DND-41 (cell line): ENCODE data around the gene FBXO15.

Experiments used
- ATAC-seq: fragments of 200-7000 bp; cut with Tn5 transposase; 3 replicates; pipeline ENCODE4 v1.9.1; 2021; ENCODE audit warnings: low read depth; ENCODE audit not compliant: insufficient read depth
- DNase-seq: peaks from one replicate; pipeline ENCODE4 v3.0.0-alpha.2; 2020
- H2AFZ ChIP-seq: 2 replicates; pipeline ENCODE4 v1.6.0; 2012; ENCODE audit warnings: low read depth, low read length
- H3K27ac ChIP-seq: 2 replicates; pipeline ENCODE4 v1.5.1; 2012; ENCODE audit warnings: low read length, inconsistent platforms
- H3K27me3 ChIP-seq: fragments of 200-600 bp; sonication (generic); 2 replicates; pipeline ENCODE4 v1.6.0; 2012; ENCODE audit warnings: low read length, mild to moderate bottlenecking, inconsistent platforms; ENCODE audit not compliant: insufficient read depth, poor library complexity
- H3K36me3 ChIP-seq: 2 replicates; pipeline ENCODE4 v1.5.1; 2012; ENCODE audit warnings: low read length, inconsistent platforms; ENCODE audit not compliant: insufficient read depth
- H3K4me1 ChIP-seq: 2 replicates; pipeline ENCODE4 v1.5.1; 2012; ENCODE audit warnings: mild to moderate bottlenecking, low read length; ENCODE audit not compliant: insufficient read depth
- H3K4me2 ChIP-seq: 2 replicates; pipeline ENCODE4 v1.6.0; 2012; ENCODE audit warnings: mild to moderate bottlenecking, moderate library complexity, low read length, inconsistent platforms; ENCODE audit not compliant: insufficient read depth
- H3K4me3 ChIP-seq, 2 experiments: fragments of 200-600 bp in 1 of 2; shearing (Covaris generic) in 1 of 2; 2 replicates each; pipeline ENCODE4 v1.5.1; 2012 to 2016; ENCODE audit warnings: inconsistent platforms in 2 of 2, low read length in 2 of 2, mild to moderate bottlenecking in 2 of 2, low read depth in 1 of 2, moderate library complexity in 1 of 2
- H3K79me2 ChIP-seq: 2 replicates; pipeline ENCODE4 v1.6.0; 2012; ENCODE audit warnings: low read length, inconsistent platforms; ENCODE audit not compliant: insufficient read depth
- H3K9ac ChIP-seq: 2 replicates; pipeline ENCODE4 v1.6.0; 2012; ENCODE audit warnings: low read depth, mild to moderate bottlenecking, inconsistent platforms, low read length, moderate library complexity
- H3K9me3 ChIP-seq: 2 replicates; pipeline ENCODE4 v1.5.1; 2012; ENCODE audit warnings: low read length, moderate library complexity, mild to moderate bottlenecking, inconsistent platforms; ENCODE audit not compliant: insufficient read depth, severe bottlenecking
- H4K20me1 ChIP-seq: 2 replicates; pipeline ENCODE4 v1.6.0; 2012; ENCODE audit warnings: low read length; ENCODE audit not compliant: insufficient read depth
- EZH2 ChIP-seq: IDR thresholded peaks from 3 replicates; pipeline ENCODE4 v1.6.1; 2012; ENCODE audit warnings: borderline replicate concordance, low read depth, mild to moderate bottlenecking, moderate library complexity, low read length, inconsistent platforms; ENCODE audit not compliant: severe bottlenecking
- TF ChIP-seq, protein P1 (sequence below): IDR thresholded peaks from 2 replicates; pipeline ENCODE4 v1.5.1; 2012; ENCODE audit warnings: borderline replicate concordance, low read length, moderate library complexity, mild to moderate bottlenecking; ENCODE audit not compliant: poor library complexity, severe bottlenecking; ENCODE audit errors: extremely low read depth

Gene FBXO15

DNA sequence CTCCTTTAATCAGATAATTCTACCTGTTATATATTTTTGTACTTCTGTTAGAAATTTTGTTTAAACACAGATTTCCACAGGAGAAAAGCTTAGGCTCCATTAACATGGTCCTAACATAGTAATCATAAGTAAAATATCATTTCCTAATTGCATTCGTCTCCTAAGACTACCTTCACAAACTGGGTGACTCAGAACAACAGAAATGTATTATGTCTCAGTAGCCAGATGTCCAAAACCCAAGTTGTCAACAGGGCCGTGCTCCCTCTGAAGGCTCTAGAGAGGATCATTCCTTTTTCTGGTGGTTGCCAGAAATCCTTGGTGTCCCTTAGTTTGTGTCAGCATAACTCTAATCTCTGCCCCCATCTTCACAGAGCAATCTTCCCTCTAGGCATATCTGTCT is 5.4 kb downstream of the FBXO15 start:
- H3K9ac ChIP-seq = no peak overlapping the region
- H3K79me2 ChIP-seq = no peaks in the 10 kb centered on the region
- ATAC-seq (no peak), DNase-seq (no peak)
- H3K27me3 ChIP-seq = peaks cover 4% of the 10 kb centered on the region
- no peak overlapping the region for H2AFZ ChIP-seq
- H3K27ac ChIP-seq = no peak overlapping the region
- peaks cover 6% of the 10 kb centered on the region for H3K4me1 ChIP-seq
- no peak overlapping the region for H3K4me3 ChIP-seq
- no peaks in the 10 kb centered on the region for H3K36me3 ChIP-seq
- H3K9me3 ChIP-seq = no peaks in the 10 kb centered on the region
- TF ChIP-seq, protein P1, sequence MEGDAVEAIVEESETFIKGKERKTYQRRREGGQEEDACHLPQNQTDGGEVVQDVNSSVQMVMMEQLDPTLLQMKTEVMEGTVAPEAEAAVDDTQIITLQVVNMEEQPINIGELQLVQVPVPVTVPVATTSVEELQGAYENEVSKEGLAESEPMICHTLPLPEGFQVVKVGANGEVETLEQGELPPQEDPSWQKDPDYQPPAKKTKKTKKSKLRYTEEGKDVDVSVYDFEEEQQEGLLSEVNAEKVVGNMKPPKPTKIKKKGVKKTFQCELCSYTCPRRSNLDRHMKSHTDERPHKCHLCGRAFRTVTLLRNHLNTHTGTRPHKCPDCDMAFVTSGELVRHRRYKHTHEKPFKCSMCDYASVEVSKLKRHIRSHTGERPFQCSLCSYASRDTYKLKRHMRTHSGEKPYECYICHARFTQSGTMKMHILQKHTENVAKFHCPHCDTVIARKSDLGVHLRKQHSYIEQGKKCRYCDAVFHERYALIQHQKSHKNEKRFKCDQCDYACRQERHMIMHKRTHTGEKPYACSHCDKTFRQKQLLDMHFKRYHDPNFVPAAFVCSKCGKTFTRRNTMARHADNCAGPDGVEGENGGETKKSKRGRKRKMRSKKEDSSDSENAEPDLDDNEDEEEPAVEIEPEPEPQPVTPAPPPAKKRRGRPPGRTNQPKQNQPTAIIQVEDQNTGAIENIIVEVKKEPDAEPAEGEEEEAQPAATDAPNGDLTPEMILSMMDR = no peak
- TF ChIP-seq EZH2 = no peak
- no peak overlapping the region for H3K4me2 ChIP-seq
- no peaks in the 10 kb centered on the region for H4K20me1 ChIP-seq

DNA sequence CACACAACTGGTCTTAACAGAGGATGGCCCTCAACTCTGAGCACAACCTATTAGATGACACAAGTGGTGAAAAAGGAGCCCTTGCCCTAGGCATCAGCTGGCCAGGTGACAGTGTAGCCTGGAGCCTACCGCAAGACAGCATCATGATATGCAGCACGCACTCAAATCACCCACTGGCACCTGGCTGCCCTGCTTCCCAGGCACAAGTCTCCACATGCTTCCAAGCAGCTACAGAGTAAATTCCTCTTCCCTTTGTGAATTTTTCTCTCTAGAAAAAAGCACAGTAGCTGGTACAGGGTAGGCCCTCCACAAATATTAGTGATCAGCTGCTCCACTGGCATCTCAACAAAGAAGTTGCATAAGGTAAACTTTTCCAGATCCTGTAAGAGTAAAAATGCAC is 6.0 kb downstream of the FBXO15 start:
- no peak for DNase-seq
- Histone ChIP-seq H4K20me1 (no peaks in the 10 kb centered on the region), H3K27ac (no peak overlapping the region), H3K9ac (no peak overlapping the region), H3K4me3 (no peak overlapping the region), H2AFZ (no peak overlapping the region), H3K4me2 (no peak overlapping the region), H3K4me1 (0 out of 2 replicates have a peak, but pooled peaks cover under 1% of the 10 kb centered on the region), H3K27me3 (peaks cover 4% of the 10 kb centered on the region), H3K36me3 (no peaks in the 10 kb centered on the region), H3K9me3 (no peaks in the 10 kb centered on the region), H3K79me2 (no peaks in the 10 kb centered on the region)
- TF ChIP-seq EZH2 = no peak
- TF ChIP-seq, protein P1 = no peak
- ATAC-seq = no peak

DNA sequence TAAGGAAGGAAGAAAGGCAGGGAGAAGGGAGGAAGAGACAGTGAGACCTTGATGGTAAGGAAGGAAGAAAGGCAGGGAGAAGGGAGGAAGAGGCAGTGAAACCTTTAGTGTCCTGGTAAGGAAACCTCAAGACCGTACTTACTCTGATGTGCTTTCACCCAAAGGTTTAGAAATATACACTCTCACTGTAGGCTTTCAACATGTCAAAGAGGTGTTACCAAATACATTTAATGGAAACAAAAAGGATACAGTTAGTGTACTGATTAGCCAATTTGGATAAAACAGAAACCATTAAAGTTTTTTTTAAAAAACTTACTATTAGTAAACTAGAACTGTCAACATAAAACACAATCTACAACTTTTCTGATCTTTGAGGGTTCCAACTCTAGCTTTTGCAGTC is 7.1 kb downstream of the FBXO15 start:
- Histone ChIP-seq H4K20me1 (no peaks in the 10 kb centered on the region), H3K27ac (no peak overlapping the region), H2AFZ (no peak overlapping the region), H3K4me1 (no peaks in the 10 kb centered on the region), H3K79me2 (no peaks in the 10 kb centered on the region), H3K9me3 (no peaks in the 10 kb centered on the region), H3K9ac (no peak overlapping the region), H3K36me3 (no peaks in the 10 kb centered on the region), H3K27me3 (peaks cover 4% of the 10 kb centered on the region), H3K4me3 (no peak overlapping the region), H3K4me2 (no peak overlapping the region)
- ATAC-seq = no peak
- no peak for DNase-seq
- TF ChIP-seq, protein P1 = no peak
- no peak for TF ChIP-seq EZH2

DNA sequence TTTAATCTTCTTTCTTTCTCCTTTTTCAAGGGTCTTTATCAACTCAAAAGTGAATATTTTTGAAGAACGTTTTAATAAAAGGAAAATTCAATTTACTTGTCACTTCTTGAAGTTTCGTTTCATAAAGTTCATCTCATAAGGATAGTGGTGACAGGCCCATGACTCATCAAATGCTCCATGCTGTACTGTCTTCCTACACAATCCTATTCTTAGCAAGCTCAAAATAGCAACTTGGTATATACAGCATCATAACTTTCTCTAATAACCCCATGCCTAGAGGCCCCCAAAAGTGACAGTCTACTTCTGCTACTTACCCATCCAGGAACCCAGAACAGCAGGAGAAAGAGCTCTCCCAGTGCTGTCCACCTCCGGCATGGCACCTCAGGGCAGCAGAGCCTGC is 7.7 kb downstream of the FBXO15 start:
- H3K4me3 ChIP-seq = no peak overlapping the region

More for the DNA sequence above, 7.7 kb downstream of the FBXO15 start:
- no peaks in the 10 kb centered on the region for H3K4me1 ChIP-seq
- H3K79me2 ChIP-seq = no peaks in the 10 kb centered on the region
- H3K27ac ChIP-seq = no peak overlapping the region
- no peak overlapping the region for H3K4me2 ChIP-seq
- ATAC-seq = no peak
- H3K9me3 ChIP-seq = no peaks in the 10 kb centered on the region
- H2AFZ ChIP-seq = no peak overlapping the region
- no peaks in the 10 kb centered on the region for H3K36me3 ChIP-seq
- H3K27me3 ChIP-seq = peaks cover 5% of the 10 kb centered on the region
- DNase-seq = no peak
- H3K9ac ChIP-seq = no peak overlapping the region
- no peaks in the 10 kb centered on the region for H4K20me1 ChIP-seq
- TF ChIP-seq, protein P1 = no peak
- TF ChIP-seq EZH2 = no peak
